HCT116 (cell line): ENCODE data around the gene SLC25A13. TPM values are rescaled to one million over a fixed set of nuclear protein-coding genes. Genes with fewer than 3 reads are reported as not detected.

ENCODE experiments used
- ATAC-seq: fragments of 200-7000 bp; cut with Tn5 transposase; 2 replicates; pipeline ENCODE4 v1.9.1; 2020; ENCODE audit warnings: mild to moderate bottlenecking, moderate library complexity
- BruUV-seq: library from RNA; stranded (reverse); fragments of 400-500 nt; replicated peaks from 2 replicates; lab custom pipeline; 2021; lab: Mats Ljungman, UMichigan
- CTCF ChIA-PET: fragments of 300-600 bp; sonication (Branson Sonifier 250); formaldehyde crosslinking; loops from one replicate; lab custom pipeline; 2021; ENCODE audit warnings: antibody characterized with exemption; lab: Charles Lee
- POLR2A ChIA-PET: fragments of 300-600, 350-600 bp; sonication (Branson Sonifier 250); formaldehyde crosslinking; loops from one replicate; lab custom pipeline; 2021; ENCODE audit warnings: antibody characterized with exemption; lab: Charles Lee
- RAD21 ChIA-PET, 2 experiments: fragments of 300-600 bp; sonication (Branson Sonifier 250); formaldehyde crosslinking; loops; one replicate each; lab custom pipeline; 2023; ENCODE audit warnings: low total read pairs in 2 of 2; ENCODE audit not compliant: uncharacterized antibody in 2 of 2, unreplicated experiment in 2 of 2, low non-redundant PET in 1 of 2; lab: Charles Lee
- DNase-seq: peaks from one replicate; pipeline ENCODE4 v3.0.0-alpha.2; 2010; ENCODE audit warnings: low read depth, low spot score
- H2AFZ ChIP-seq: fragments of 200-600 bp; shearing (Covaris generic), sonication (generic); 2 replicates; pipeline ENCODE4 v1.6.1; 2017; ENCODE audit warnings: low read depth, mixed run types, mixed read lengths, antibody characterized with exemption, low read length; ENCODE audit not compliant: poor library complexity, severe bottlenecking
- H3K27ac ChIP-seq: 2 replicates; pipeline ENCODE4 v1.5.1; 2012; ENCODE audit warnings: low read depth, low read length
- H3K27me3 ChIP-seq: fragments of 200-600 bp; sonication (generic); 2 replicates; pipeline ENCODE4 v1.6.1; 2016; ENCODE audit warnings: mixed run types, low read length, mixed read lengths; ENCODE audit not compliant: insufficient read depth
- H3K36me3 ChIP-seq, 2 experiments: fragments of 200-500 bp in 1 of 2; fragments of 200-600 bp in 1 of 2; sonication (Bioruptor generic) in 1 of 2; sonication (generic) in 1 of 2; 2 replicates each; pipeline versions ENCODE4 v1.5.1 to v1.6.1; 2014 to 2016; ENCODE audit warnings: low read length in 2 of 2, inconsistent platforms in 1 of 2, mixed read lengths in 1 of 2, mixed run types in 1 of 2; ENCODE audit not compliant: insufficient read depth in 2 of 2, control insufficient read depth in 1 of 2
- H3K4me1 ChIP-seq, 2 experiments: fragments of 200-600 bp in 1 of 2; sonication (generic) in 1 of 2; 2 replicates each; pipeline versions ENCODE4 v1.5.1 to v1.6.1; 2012 to 2017; ENCODE audit warnings: low read length in 2 of 2, inconsistent platforms in 1 of 2, mild to moderate bottlenecking in 1 of 2, mixed read lengths in 1 of 2, mixed run types in 1 of 2, moderate library complexity in 1 of 2; ENCODE audit not compliant: insufficient read depth in 2 of 2, control insufficient read depth in 1 of 2
- H3K4me2 ChIP-seq: fragments of 200-600 bp; sonication (generic); 2 replicates; pipeline ENCODE4 v1.6.1; 2017; ENCODE audit warnings: mixed run types, low read length, mixed read lengths
- H3K4me3 ChIP-seq, 2 experiments: fragments of 200-600 bp in 1 of 2; sonication (generic) in 1 of 2; replicated peaks in 1 of 2; 2 replicates each; pipeline ENCODE4 v1.5.1; 2011 to 2016; ENCODE audit warnings: low read length in 2 of 2, control low read depth in 1 of 2, low read depth in 1 of 2, mild to moderate bottlenecking in 1 of 2, mixed read lengths in 1 of 2, mixed run types in 1 of 2
- H3K79me2 ChIP-seq: fragments of 200-600 bp; sonication (generic); 2 replicates; pipeline ENCODE4 v1.6.1; 2017; ENCODE audit warnings: mild to moderate bottlenecking, mixed run types, low read length, moderate library complexity, mixed read lengths; ENCODE audit not compliant: insufficient read depth
- H3K9ac ChIP-seq: fragments of 200-600 bp; sonication (generic); 2 replicates; pipeline ENCODE4 v1.6.1; 2016; ENCODE audit warnings: low read length, mixed read lengths
- H3K9me2 ChIP-seq: fragments of 200-600 bp; sonication (generic), shearing (Covaris generic); 2 replicates; pipeline ENCODE4 v1.6.1; 2017; ENCODE audit warnings: mixed run types, mild to moderate bottlenecking, moderate library complexity; ENCODE audit not compliant: insufficient read depth
- H3K9me3 ChIP-seq, 2 experiments: fragments of 200-500 bp in 1 of 2; fragments of 200-600 bp in 1 of 2; sonication (Bioruptor generic) in 1 of 2; sonication (generic) in 1 of 2; 2 replicates each; pipeline ENCODE4 v1.6.1; 2014 to 2017; ENCODE audit warnings: low read length in 2 of 2, mixed read lengths in 2 of 2, inconsistent platforms in 1 of 2, low read depth in 1 of 2, mild to moderate bottlenecking in 1 of 2, mixed run types in 1 of 2, moderate library complexity in 1 of 2; ENCODE audit not compliant: control insufficient read depth in 1 of 2, insufficient read depth in 1 of 2
- H4K20me1 ChIP-seq: fragments of 200-600 bp; sonication (generic), shearing (Covaris generic); 2 replicates; pipeline ENCODE4 v1.6.1; 2017; ENCODE audit warnings: mixed run types, mild to moderate bottlenecking, moderate library complexity; ENCODE audit not compliant: insufficient read depth
- ATF3 ChIP-seq: IDR thresholded peaks from 2 replicates; pipeline ENCODE4 v1.6.1; 2012
- CBX3 ChIP-seq: IDR thresholded peaks from 2 replicates; pipeline ENCODE4 v1.6.1; 2012; ENCODE audit warnings: low read depth
- CEBPB ChIP-seq: IDR thresholded peaks from 2 replicates; pipeline ENCODE4 v1.6.1; 2012; ENCODE audit warnings: low read depth
- CTCF ChIP-seq, 3 experiments: fragments of 200-600 bp in 1 of 3; sonication (generic) in 1 of 3; IDR thresholded peaks in 2 of 3; conservative IDR thresholded peaks in 1 of 3; 2 replicates each; pipeline ENCODE4 v1.5.1; 2012 to 2017; ENCODE audit warnings: low read depth in 2 of 3, low read length in 2 of 3, antibody characterized with exemption in 1 of 3, borderline replicate concordance in 1 of 3, control low read depth in 1 of 3, mild to moderate bottlenecking in 1 of 3, mixed read lengths in 1 of 3, mixed run types in 1 of 3, moderate library complexity in 1 of 3; ENCODE audit not compliant: insufficient read depth in 1 of 3
- EGR1 ChIP-seq: IDR thresholded peaks from 2 replicates; pipeline ENCODE4 v1.6.1; 2012; ENCODE audit warnings: low read depth
- ELF1 ChIP-seq: IDR thresholded peaks from 2 replicates; pipeline ENCODE4 v1.6.1; 2012; ENCODE audit warnings: low read depth, borderline replicate concordance
- EZH2 ChIP-seq: fragments of 200-600 bp; sonication (generic); IDR thresholded peaks from 2 replicates; pipeline ENCODE4 v1.6.1; 2017; ENCODE audit warnings: antibody characterized with exemption, mixed run types
- EZH2phosphoT487 ChIP-seq: fragments of 200-600 bp; IDR thresholded peaks from 2 replicates; pipeline ENCODE4 v1.6.1; 2018; ENCODE audit warnings: antibody characterized with exemption, borderline replicate concordance
- FOSL1 ChIP-seq: IDR thresholded peaks from 2 replicates; pipeline ENCODE4 v1.6.1; 2012; ENCODE audit warnings: low read depth
- POLR2A ChIP-seq: IDR thresholded peaks from 2 replicates; pipeline ENCODE4 v1.7.0; 2011; ENCODE audit warnings: borderline replicate concordance; ENCODE audit not compliant: insufficient read depth, insufficient read length; ENCODE audit errors: extremely low read depth
- POLR2AphosphoS5 ChIP-seq: IDR thresholded peaks from 2 replicates; pipeline ENCODE4 v1.6.1; 2011; ENCODE audit warnings: mild to moderate bottlenecking, low read depth, low read length, moderate library complexity
- RAD21 ChIP-seq: IDR thresholded peaks from 2 replicates; pipeline ENCODE4 v1.6.1; 2012; ENCODE audit warnings: low read depth, mild to moderate bottlenecking
- SIN3A ChIP-seq: IDR thresholded peaks from 2 replicates; pipeline ENCODE4 v1.6.1; 2012; ENCODE audit warnings: low read depth
- SRF ChIP-seq: IDR thresholded peaks from 2 replicates; pipeline ENCODE4 v1.6.1; 2012; ENCODE audit warnings: low read depth
- TCF7L2 ChIP-seq: IDR thresholded peaks from 2 replicates; pipeline ENCODE4 v1.7.0; 2011; ENCODE audit warnings: borderline replicate concordance, inconsistent platforms; ENCODE audit not compliant: insufficient read depth, insufficient read length; ENCODE audit errors: extremely low read depth
- YY1 ChIP-seq: IDR thresholded peaks from 2 replicates; pipeline ENCODE4 v1.6.1; 2011; ENCODE audit warnings: low read length, low read depth, moderate library complexity, mild to moderate bottlenecking; ENCODE audit not compliant: insufficient replicate concordance; ENCODE audit errors: extremely low read depth
- ZBTB33 ChIP-seq: IDR thresholded peaks from 2 replicates; pipeline ENCODE4 v1.6.1; 2011; ENCODE audit warnings: mild to moderate bottlenecking, low read length, moderate library complexity; ENCODE audit not compliant: insufficient replicate concordance; ENCODE audit errors: extremely low read depth
- ZNF274 ChIP-seq: fragments of 200-500 bp; sonication (Bioruptor generic); IDR thresholded peaks from 2 replicates; pipeline ENCODE4 v1.6.1; 2014; ENCODE audit warnings: mild to moderate bottlenecking, low read depth, low read length, inconsistent platforms
- intact Hi-C: fragments of 100-400 bp; cut with micrococcal nuclease; formaldehyde crosslinking; loops from 2 replicates; pipeline ENCODE4 v1.10.0; 2022
- total RNA-seq: library from RNA; stranded (reverse); gene quantifications from one replicate; pipeline ENCODE4 v1.2.1, GENCODE V29; 2021; ENCODE audit not compliant: unreplicated experiment
- TF ChIP-seq, protein P1 (sequence below): IDR thresholded peaks from 2 replicates; pipeline ENCODE4 v1.6.1; 2012
- TF ChIP-seq, protein P2 (sequence below): IDR thresholded peaks from 2 replicates; pipeline ENCODE4 v1.6.1; 2012; ENCODE audit warnings: low read depth

SLC25A13 gene
- total RNA-seq, 1 experiment from 2014 or later = 19.3 TPM

- no peak for DNase-seq
- CTCF ChIA-PET = no interaction called here
- Histone ChIP-seq H3K4me3 (no peak overlapping the region), H3K79me2 (peaks cover 37% of the 10 kb centered on the region), H3K4me1 (no peaks in the 10 kb centered on the region), H4K20me1 (no peaks in the 10 kb centered on the region; the same call in 1 of the 2 replicates), H3K27ac (no peak overlapping the region), H3K9me3 (no peaks in the 10 kb centered on the region), H3K27me3 (no peaks in the 10 kb centered on the region), H3K4me2 (no peak overlapping the region), H3K36me3 (no peaks in the 10 kb centered on the region), H3K9ac (no peak overlapping the region), H3K9me2 (no peaks in the 10 kb centered on the region), H2AFZ (no peak overlapping the region)
- no peak for ATAC-seq
- intact Hi-C loops = no loop called here
- RAD21 ChIA-PET = no interaction called here
- BruUV-seq = no TSS peak
- POLR2A ChIA-PET = no interaction called here
- TF ChIP-seq ELF1 (no peak), EZH2 (no peak), TCF7L2 (no peak), EGR1 (no peak), YY1 (no peak), POLR2AphosphoS5 (no peak), CTCF (IDR thresholded peaks at IDR 0.05 in 2 of 3, conservative IDR thresholded peaks at IDR 0.05 in 1 of 3; ENCODE audit: borderline replicate concordance in 1 of 3, insufficient read depth in 1 of 3, low read depth in 2 of 3, low read length in 2 of 3) (no peak), ZBTB33 (no peak), CBX3 (no peak), CEBPB (no peak), SIN3A (no peak), POLR2A (no peak), SRF (no peak), EZH2phosphoT487 (no peak), RAD21 (no peak), ZNF274 (no peak), FOSL1 (no peak), ATF3 (no peak)
- TF ChIP-seq, protein P1, sequence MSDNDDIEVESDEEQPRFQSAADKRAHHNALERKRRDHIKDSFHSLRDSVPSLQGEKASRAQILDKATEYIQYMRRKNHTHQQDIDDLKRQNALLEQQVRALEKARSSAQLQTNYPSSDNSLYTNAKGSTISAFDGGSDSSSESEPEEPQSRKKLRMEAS = no peak
- TF ChIP-seq, protein P2, sequence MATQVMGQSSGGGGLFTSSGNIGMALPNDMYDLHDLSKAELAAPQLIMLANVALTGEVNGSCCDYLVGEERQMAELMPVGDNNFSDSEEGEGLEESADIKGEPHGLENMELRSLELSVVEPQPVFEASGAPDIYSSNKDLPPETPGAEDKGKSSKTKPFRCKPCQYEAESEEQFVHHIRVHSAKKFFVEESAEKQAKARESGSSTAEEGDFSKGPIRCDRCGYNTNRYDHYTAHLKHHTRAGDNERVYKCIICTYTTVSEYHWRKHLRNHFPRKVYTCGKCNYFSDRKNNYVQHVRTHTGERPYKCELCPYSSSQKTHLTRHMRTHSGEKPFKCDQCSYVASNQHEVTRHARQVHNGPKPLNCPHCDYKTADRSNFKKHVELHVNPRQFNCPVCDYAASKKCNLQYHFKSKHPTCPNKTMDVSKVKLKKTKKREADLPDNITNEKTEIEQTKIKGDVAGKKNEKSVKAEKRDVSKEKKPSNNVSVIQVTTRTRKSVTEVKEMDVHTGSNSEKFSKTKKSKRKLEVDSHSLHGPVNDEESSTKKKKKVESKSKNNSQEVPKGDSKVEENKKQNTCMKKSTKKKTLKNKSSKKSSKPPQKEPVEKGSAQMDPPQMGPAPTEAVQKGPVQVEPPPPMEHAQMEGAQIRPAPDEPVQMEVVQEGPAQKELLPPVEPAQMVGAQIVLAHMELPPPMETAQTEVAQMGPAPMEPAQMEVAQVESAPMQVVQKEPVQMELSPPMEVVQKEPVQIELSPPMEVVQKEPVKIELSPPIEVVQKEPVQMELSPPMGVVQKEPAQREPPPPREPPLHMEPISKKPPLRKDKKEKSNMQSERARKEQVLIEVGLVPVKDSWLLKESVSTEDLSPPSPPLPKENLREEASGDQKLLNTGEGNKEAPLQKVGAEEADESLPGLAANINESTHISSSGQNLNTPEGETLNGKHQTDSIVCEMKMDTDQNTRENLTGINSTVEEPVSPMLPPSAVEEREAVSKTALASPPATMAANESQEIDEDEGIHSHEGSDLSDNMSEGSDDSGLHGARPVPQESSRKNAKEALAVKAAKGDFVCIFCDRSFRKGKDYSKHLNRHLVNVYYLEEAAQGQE = no peak
Observed at GRCh38 chr7:96287132-96287531, 34.8 kb downstream of the SLC25A13 start.
